Fibroblast of mammary gland (primary cell): ENCODE data around the gene ACOXL.

Source experiments
- DNase-seq: peaks from one replicate; pipeline ENCODE4 v3.0.0-alpha.2; 2010; ENCODE audit warnings: low read depth
- H3K4me3 ChIP-seq: 2 replicates; pipeline ENCODE4 v1.5.1; 2011; ENCODE audit warnings: low read depth, mild to moderate bottlenecking, low read length, moderate library complexity; ENCODE audit not compliant: control insufficient read depth
- CTCF ChIP-seq: conservative IDR thresholded peaks from 2 replicates; pipeline ENCODE4 v1.5.1; 2011; ENCODE audit warnings: low read depth, low read length, inconsistent platforms; ENCODE audit not compliant: control insufficient read depth, insufficient read depth

The ACOXL gene

GRCh38 chr2:110783196-110783873, 51.0 kb downstream of the ACOXL start:
- no peak for TF ChIP-seq CTCF
- no peak overlapping the region for H3K4me3 ChIP-seq
- DNase-seq, result no peak

GRCh38 chr2:110784047-110784631, 51.8 kb downstream of the ACOXL start:
- DNase-seq, result no peak
- no peak for TF ChIP-seq CTCF

GRCh38 chr2:110785439-110785838, 53.1 kb downstream of the ACOXL start:
- no peak overlapping the region for H3K4me3 ChIP-seq
- TF ChIP-seq CTCF, result no peak
- no peak for DNase-seq

More at GRCh38 chr2:110784047-110784631, 51.8 kb downstream of the ACOXL start:
- no peak overlapping the region for H3K4me3 ChIP-seq

GRCh38 chr2:110788976-110789375, 56.6 kb downstream of the ACOXL start:
- DNase-seq, result no peak
- no peak for TF ChIP-seq CTCF

GRCh38 chr2:110789706-110790105, 57.3 kb downstream of the ACOXL start:
- H3K4me3 ChIP-seq, result no peak overlapping the region
- no peak for TF ChIP-seq CTCF
- DNase-seq, result no peak

More at GRCh38 chr2:110788976-110789375, 56.6 kb downstream of the ACOXL start:
- H3K4me3 ChIP-seq, result no peak overlapping the region

- no peak overlapping the region for H3K4me3 ChIP-seq
- no peak for TF ChIP-seq CTCF
- no peak for DNase-seq
These were observed 58.5 kb downstream of the ACOXL start for GRCh38 chr2:110790907-110791306.

- no peak overlapping the region for H3K4me3 ChIP-seq
- TF ChIP-seq CTCF, result no peak
- DNase-seq, result no peak
These were observed 59.1 kb downstream of the ACOXL start for GRCh38 chr2:110791435-110791834.
